AG04449 (cell line): ENCODE results near the gene ERAL1.

Source experiments
- CTCF ChIA-PET: fragments of 350-600 bp; formaldehyde crosslinking; extraction: SDS; loops from one replicate; lab custom pipeline; 2021; ENCODE audit warnings: antibody characterized with exemption; lab: Yijun Ruan, JAX
- POLR2A ChIA-PET: fragments of 400-600, 350-600 bp; formaldehyde crosslinking; extraction: SDS; loops from one replicate; lab custom pipeline; 2020; ENCODE audit warnings: antibody characterized with exemption, inconsistent platforms; lab: Yijun Ruan, JAX
- DNase-seq: peaks from one replicate; pipeline ENCODE4 v3.0.0-alpha.2; 2010; ENCODE audit warnings: low read depth, low spot score
- H3K4me3 ChIP-seq: 2 replicates; pipeline ENCODE4 v1.5.1; 2011; ENCODE audit warnings: low read depth, mild to moderate bottlenecking, control low read depth, low read length
- TF ChIP-seq, protein P1 (sequence below): IDR thresholded peaks from one replicate; pipeline ENCODE4 v1.5.1; 2011; ENCODE audit warnings: mild to moderate bottlenecking, moderate library complexity, low read length, control low read depth, inconsistent platforms; ENCODE audit not compliant: insufficient read depth; ENCODE audit errors: missing control alignments

The ERAL1 gene

GRCh38 chr17:28854457-28855335 lies at the start of gene ERAL1:
ERAL1 (plus strand) TSS chr17:28855016; CDS start chr17:28855035, 19 bp downstream.
- peak; percentile 36 for DNase-seq
- ChIA-PET CTCF (interaction anchor here (1.0 kb wide), 2 partner anchors 11 kb away, joined by 3 to 4 read pairs; no protein-coding TSS in a partner anchor), POLR2A (no interaction called here)
- TF ChIP-seq, protein P1, sequence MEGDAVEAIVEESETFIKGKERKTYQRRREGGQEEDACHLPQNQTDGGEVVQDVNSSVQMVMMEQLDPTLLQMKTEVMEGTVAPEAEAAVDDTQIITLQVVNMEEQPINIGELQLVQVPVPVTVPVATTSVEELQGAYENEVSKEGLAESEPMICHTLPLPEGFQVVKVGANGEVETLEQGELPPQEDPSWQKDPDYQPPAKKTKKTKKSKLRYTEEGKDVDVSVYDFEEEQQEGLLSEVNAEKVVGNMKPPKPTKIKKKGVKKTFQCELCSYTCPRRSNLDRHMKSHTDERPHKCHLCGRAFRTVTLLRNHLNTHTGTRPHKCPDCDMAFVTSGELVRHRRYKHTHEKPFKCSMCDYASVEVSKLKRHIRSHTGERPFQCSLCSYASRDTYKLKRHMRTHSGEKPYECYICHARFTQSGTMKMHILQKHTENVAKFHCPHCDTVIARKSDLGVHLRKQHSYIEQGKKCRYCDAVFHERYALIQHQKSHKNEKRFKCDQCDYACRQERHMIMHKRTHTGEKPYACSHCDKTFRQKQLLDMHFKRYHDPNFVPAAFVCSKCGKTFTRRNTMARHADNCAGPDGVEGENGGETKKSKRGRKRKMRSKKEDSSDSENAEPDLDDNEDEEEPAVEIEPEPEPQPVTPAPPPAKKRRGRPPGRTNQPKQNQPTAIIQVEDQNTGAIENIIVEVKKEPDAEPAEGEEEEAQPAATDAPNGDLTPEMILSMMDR: peak; percentile 19
- H3K4me3 ChIP-seq: peak within 1 kb of the TSS; percentile 91

DNA sequence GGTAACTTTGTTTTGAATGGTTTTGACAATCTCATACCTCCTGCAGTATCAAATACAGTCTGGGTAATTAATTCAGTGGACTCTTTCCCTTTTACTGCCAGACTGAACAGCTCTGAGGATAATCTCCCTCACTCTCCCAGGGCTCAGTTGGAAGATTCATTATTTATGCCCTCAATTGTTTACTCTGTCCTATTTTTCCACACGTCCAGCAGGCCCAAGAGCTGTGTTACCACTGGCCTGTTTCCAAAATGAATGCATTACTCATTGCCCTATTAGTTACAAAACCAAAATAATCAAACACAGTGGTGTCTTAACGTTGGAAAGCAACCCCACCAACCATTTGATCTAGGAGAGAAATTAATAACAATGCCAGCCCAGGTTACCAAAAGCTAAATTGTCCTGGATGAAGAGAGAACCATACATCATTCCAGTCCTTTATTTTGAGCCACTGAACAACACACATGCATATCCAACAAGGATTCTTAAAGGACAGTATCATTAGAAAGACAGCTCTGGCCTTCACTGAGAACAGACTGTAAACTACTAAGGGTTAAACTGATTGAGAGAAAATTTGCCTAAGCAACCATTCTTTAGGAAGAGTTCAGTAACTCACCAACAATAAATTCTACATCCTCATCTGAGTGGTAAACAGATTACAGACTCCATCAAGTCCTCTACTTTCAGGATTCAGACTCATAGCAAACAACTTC lies 46.7 kb upstream of the ERAL1 start:
- H3K4me3 ChIP-seq: no peak overlapping the region
- peak; percentile 52 for DNase-seq
- ChIA-PET POLR2A (interaction anchor here (1.5 kb wide), 1 partner anchor 34 kb away, joined by 5 read pairs; no protein-coding TSS in a partner anchor), CTCF (interaction anchor here (0.7 to 1.6 kb wide), 9 partner anchors 28 to 95 kb away, joined by 3 to 13 read pairs (median 3); partner anchors contain the start of genes DHRS13 and FAM222B)
- TF ChIP-seq, protein P1: no peak

DNA sequence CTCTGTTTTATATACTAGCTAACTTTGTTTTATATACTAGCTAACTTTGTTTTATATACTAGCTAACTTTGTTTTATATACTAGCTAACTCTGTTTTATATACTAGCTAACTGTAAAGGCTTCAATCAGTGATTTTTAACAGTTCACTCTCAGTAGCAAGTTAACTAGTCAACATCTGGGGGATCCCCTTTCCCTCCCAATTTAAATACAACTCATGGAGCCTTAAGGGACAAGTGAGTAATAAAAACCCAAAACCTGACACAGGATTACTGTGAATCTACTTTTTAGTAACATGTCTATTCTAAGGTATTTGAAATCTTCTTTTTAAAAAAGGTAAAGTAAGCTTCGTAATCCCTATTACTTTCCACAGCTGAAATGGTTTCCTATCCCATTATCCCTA lies 44.4 kb upstream of the ERAL1 start:
- TF ChIP-seq, protein P1: no peak
- ChIA-PET POLR2A (interaction anchor here (1.3 kb wide), 1 partner anchor 67 kb away, joined by 3 read pairs; no protein-coding TSS in a partner anchor), CTCF (interaction anchor here (0.9 to 2.7 kb wide), 5 partner anchors 8 to 87 kb away, joined by 3 to 18 read pairs (median 3); partner anchors contain the start of gene FLOT2)
- H3K4me3 ChIP-seq: no peak overlapping the region
- no peak for DNase-seq

DNA sequence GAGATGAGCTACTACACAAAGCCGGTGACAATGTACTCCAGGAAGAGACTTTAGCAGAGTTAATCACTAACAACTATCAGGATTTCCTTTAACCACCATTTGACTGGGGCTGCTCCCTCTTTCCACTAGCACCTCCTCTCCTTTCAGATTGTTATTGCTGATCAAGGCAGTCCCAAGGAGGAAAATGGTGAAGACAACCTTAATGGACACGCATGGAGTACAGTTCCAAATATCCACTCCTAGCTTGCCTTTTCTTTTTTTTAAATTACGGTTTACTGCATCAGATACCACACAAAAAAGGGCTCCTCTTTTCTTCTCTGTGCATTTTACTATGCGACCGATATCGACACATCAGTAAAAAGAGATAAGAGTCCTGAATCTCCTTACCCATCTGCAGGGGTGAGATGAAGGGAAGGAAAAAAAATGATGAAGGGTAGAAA lies 43.1 kb upstream of the ERAL1 start:
- DNase-seq: no peak
- peak overlapping the region; percentile 90 for H3K4me3 ChIP-seq
- ChIA-PET POLR2A (interaction anchor here (0.6 kb wide), 2 partner anchors 67 to 85 kb away, joined by 3 read pairs; no protein-coding TSS in a partner anchor), CTCF (interaction anchor here (1.0 to 2.7 kb wide), 6 partner anchors 9 to 142 kb away, joined by 3 to 13 read pairs (median 3); partner anchors contain the start of gene FLOT2)
- TF ChIP-seq, protein P1: no peak

DNA sequence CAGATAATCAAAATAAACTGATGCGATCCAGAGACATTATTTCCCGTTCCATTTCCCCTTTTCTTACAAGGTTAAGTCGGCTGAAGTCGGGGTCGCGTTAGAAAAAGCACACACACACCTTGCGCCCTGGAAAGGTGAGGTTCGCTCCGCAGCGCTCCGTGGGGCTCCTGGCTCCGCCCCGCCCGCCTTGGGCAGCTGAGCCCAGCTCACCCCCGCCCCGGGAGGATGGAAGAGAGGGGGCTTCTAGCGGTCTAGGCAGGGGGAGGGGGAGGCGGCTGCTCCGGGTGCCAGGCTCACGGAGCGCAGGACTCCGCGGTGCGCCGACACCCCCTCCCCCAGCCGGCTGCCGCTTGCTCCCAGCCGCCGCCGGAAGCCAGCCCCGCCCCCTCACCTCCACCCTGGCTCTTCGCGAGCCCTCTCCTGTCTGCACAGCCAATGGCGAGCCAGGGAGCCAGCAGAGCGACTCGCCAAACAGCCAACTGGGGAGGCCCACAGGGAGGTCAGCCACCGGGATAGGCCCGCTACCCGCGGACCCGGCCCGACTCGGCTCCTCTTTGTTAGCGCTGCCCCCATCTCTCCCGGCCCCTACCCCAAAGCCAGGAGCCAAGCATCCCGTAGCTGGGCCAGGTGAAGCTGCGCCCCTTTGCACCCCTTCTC lies 42.6 kb upstream of the ERAL1 start:
- TF ChIP-seq, protein P1: no peak
- peak overlapping the region; percentile 90 for H3K4me3 ChIP-seq
- POLR2A ChIA-PET: interaction anchor here (0.5 kb wide), 1 partner anchor 93 kb away, joined by 3 read pairs; the partner anchor contains the start of gene RPL23A
- DNase-seq: peak; percentile 70
- CTCF ChIA-PET: interaction anchor here (1.0 to 2.7 kb wide), 4 partner anchors 49 to 142 kb away, joined by 3 to 13 read pairs (median 4); no protein-coding TSS in a partner anchor
